GM12892 (cell line): ENCODE results near the gene KLHL25.

Experiments used
- POLR2A ChIP-seq: IDR thresholded peaks from 2 replicates; pipeline ENCODE4 v1.6.1; 2011; ENCODE audit warnings: low read depth, low read length, control low read depth
- POLR2AphosphoS5 ChIP-seq: IDR thresholded peaks from 2 replicates; pipeline ENCODE4 v1.6.1; 2011; ENCODE audit warnings: low read depth, low read length, control low read depth
- TAF1 ChIP-seq: IDR thresholded peaks from 2 replicates; pipeline ENCODE4 v1.6.1; 2011; ENCODE audit warnings: low read depth, mild to moderate bottlenecking, control low read depth, low read length, borderline replicate concordance

DNA sequence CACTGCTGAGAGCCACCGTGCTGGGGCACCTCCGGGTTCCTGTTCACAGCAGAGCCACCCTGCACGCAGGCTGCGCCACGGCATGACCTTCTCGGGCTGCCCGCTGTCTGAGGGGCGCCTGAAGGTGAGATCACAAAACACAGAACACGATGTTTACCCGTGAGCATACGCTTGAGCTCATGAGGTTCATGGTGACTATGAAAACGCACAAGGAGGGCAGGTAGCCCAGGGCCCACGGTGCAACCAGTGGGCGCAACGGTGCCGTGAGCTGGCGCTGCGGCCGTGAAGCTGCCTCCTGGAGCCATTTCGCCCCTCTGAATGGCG is 36.1 kb downstream of the KLHL25 start:
- TF ChIP-seq POLR2A: no peak
- TF ChIP-seq TAF1: no peak
- TF ChIP-seq POLR2AphosphoS5: no peak
